Measurements from ENCODE around the gene GRN.

DNA sequence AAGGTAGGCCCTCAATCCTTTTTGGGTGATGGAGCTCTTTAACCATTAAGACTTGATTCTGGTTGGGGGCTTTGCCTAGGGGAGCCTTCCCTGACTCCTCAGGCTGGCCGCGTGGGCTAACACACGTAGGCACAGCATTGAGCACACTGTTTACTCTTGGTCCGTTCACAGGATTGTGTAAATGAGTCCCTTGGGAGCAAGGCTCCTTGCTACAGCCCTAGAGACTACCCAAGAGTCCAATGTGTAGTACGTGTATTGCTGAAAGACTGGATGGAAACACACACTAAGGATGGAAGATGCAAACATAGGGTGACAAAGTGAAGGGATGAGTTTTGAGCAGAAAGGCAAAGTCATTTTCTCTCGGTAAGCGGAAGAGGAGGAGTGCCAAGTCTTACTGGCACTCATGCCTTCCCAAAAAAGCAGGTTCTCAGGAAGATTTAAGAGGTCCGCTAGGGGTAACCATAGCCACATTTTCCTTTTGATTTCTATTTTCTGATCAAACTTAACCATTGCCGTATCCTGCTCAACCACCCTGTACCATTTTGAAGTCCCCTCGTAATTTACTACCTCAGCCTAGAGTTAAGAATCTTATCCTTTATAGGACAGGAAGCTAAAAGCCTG is 45.3 kb downstream of the GRN start:
- TF ChIP-seq ZFAT (CRISPR knock-in tag; conservative IDR thresholded peaks at IDR 0.05) (no peak), CEBPB (IDR thresholded peaks at IDR 0.05; ENCODE audit: borderline replicate concordance, low read depth, low read length) (no peak), ZNF331 (CRISPR knock-in tag; IDR thresholded peaks at IDR 0.05) (no peak), HNRNPH1 (optimal IDR thresholded peaks at IDR 0.05; ENCODE audit: low read depth, low read length) (no peak)
- TF ChIP-seq, protein P1, sequence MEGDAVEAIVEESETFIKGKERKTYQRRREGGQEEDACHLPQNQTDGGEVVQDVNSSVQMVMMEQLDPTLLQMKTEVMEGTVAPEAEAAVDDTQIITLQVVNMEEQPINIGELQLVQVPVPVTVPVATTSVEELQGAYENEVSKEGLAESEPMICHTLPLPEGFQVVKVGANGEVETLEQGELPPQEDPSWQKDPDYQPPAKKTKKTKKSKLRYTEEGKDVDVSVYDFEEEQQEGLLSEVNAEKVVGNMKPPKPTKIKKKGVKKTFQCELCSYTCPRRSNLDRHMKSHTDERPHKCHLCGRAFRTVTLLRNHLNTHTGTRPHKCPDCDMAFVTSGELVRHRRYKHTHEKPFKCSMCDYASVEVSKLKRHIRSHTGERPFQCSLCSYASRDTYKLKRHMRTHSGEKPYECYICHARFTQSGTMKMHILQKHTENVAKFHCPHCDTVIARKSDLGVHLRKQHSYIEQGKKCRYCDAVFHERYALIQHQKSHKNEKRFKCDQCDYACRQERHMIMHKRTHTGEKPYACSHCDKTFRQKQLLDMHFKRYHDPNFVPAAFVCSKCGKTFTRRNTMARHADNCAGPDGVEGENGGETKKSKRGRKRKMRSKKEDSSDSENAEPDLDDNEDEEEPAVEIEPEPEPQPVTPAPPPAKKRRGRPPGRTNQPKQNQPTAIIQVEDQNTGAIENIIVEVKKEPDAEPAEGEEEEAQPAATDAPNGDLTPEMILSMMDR (CRISPR knock-in tag; IDR thresholded peaks at IDR 0.05) = no peak
- TF ChIP-seq, protein P2, sequence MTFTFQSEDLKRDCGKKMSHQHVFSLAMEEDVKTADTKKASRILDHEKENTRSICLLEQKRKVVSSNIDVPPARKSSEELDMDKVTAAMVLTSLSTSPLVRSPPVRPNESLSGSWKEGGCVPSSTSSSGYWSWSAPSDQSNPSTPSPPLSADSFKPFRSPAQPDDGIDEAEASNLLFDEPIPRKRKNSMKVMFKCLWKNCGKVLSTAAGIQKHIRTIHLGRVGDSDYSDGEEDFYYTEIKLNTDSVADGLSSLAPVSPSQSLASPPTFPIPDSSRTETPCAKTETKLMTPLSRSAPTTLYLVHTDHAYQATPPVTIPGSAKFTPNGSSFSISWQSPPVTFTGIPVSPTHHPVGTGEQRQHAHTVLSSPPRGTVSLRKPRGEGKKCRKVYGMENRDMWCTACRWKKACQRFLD (CRISPR knock-in tag; IDR thresholded peaks at IDR 0.05; ENCODE audit: borderline replicate concordance) = no peak
- TF ChIP-seq, protein P3, sequence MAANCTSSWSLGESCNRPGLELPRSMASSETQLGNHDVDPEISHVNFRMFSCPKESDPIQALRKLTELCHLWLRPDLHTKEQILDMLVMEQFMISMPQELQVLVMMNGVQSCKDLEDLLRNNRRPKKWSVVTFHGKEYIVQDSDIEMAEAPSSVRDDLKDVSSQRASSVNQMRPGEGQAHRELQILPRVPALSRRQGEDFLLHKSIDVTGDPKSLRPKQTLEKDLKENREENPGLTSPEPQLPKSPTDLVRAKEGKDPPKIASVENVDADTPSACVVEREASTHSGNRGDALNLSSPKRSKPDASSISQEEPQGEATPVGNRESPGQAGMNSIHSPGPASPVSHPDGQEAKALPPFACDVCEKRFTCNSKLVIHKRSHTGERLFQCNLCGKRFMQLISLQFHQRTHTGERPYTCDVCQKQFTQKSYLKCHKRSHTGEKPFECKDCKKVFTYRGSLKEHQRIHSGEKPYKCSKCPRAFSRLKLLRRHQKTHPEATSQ (CRISPR knock-in tag; IDR thresholded peaks at IDR 0.05; ENCODE audit: borderline replicate concordance) = no peak
